DOHH2 (cell line): Measurements from ENCODE around the gene C20orf202.
"Not testable (repeated sequence)": the region's sequence is repeated elsewhere in the genome, so short reads cannot be mapped to it uniquely, and the experiment has no call there.

ENCODE experiments used
- EZH2phosphoT487 ChIP-seq: fragments of 200-600 bp; sonication (generic); IDR thresholded peaks from 2 replicates; pipeline ENCODE4 v1.6.1; 2017; ENCODE audit warnings: borderline replicate concordance, mild to moderate bottlenecking, antibody characterized with exemption, low read length, moderate library complexity, mixed read lengths
- TF ChIP-seq, protein P1 (sequence below): fragments of 200-600 bp; sonication (generic); IDR thresholded peaks from one replicate; pipeline ENCODE4 v1.5.1; 2014; ENCODE audit warnings: antibody characterized with exemption, mild to moderate bottlenecking, low read depth, low read length; ENCODE audit not compliant: poor library complexity, severe bottlenecking

DNA sequence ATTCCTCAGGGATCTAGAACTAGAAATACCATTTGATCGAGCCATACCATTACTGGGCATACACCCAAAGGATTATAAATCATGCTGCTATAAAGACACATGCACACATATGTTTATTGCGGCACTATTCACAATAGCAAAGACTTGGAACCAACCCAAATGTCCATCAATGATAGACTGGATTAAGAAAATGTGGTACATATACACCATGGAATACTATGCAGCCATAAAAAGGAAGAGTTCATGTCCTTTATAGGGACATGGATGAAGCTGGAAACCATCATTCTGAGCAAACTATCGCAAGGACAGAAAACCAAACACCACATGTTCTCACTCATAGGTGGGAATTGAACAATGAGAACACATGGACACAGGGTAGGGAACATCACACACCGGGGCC lies 19.5 kb downstream of the C20orf202 start:
- TF ChIP-seq, protein P1, sequence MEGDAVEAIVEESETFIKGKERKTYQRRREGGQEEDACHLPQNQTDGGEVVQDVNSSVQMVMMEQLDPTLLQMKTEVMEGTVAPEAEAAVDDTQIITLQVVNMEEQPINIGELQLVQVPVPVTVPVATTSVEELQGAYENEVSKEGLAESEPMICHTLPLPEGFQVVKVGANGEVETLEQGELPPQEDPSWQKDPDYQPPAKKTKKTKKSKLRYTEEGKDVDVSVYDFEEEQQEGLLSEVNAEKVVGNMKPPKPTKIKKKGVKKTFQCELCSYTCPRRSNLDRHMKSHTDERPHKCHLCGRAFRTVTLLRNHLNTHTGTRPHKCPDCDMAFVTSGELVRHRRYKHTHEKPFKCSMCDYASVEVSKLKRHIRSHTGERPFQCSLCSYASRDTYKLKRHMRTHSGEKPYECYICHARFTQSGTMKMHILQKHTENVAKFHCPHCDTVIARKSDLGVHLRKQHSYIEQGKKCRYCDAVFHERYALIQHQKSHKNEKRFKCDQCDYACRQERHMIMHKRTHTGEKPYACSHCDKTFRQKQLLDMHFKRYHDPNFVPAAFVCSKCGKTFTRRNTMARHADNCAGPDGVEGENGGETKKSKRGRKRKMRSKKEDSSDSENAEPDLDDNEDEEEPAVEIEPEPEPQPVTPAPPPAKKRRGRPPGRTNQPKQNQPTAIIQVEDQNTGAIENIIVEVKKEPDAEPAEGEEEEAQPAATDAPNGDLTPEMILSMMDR: not testable (repeated sequence)
- TF ChIP-seq EZH2phosphoT487: not testable (repeated sequence)
